Measurements from ENCODE around the gene RWDD4.
"Not testable (repeated sequence)": the region's sequence is repeated elsewhere in the genome, so short reads cannot be mapped to it uniquely, and the experiment has no call there.

RWDD4 gene

GRCh38 chr4:183635741-183636140 is 23.2 kb downstream of the RWDD4 start:
- no peak for DNase-seq (ENCODE audit: low spot score)

GRCh38 chr4:183635321-183635720 is 23.7 kb downstream of the RWDD4 start:
- no peak for DNase-seq (ENCODE audit: low spot score)

- DNase-seq (ENCODE audit: low spot score), result peak; percentile 9
Measured at GRCh38 chr4:183633476-183634400, 25.2 kb downstream of the RWDD4 start.

- DNase-seq (ENCODE audit: low spot score), result no peak
Measured at GRCh38 chr4:183632689-183633088, 26.3 kb downstream of the RWDD4 start.

- no peak for DNase-seq (ENCODE audit: low spot score)
Measured at GRCh38 chr4:183631577-183632198, 27.3 kb downstream of the RWDD4 start.

- no peak for DNase-seq (ENCODE audit: low spot score)
Measured at GRCh38 chr4:183627979-183628588, 30.9 kb downstream of the RWDD4 start.

- not testable (repeated sequence) for DNase-seq (ENCODE audit: low spot score)
Measured at GRCh38 chr4:183627286-183627685, 31.7 kb downstream of the RWDD4 start.

- no peak for DNase-seq (ENCODE audit: low spot score)
Measured at GRCh38 chr4:183626168-183626567, 32.8 kb downstream of the RWDD4 start.

- DNase-seq (ENCODE audit: low spot score), result no peak
Measured at GRCh38 chr4:183624548-183624947, 34.4 kb downstream of the RWDD4 start.

GRCh38 chr4:183621875-183622274 is 37.1 kb downstream of the RWDD4 start:
- no peak for DNase-seq (ENCODE audit: low spot score)

GRCh38 chr4:183620421-183620820 is 38.6 kb downstream of the RWDD4 start:
- no peak for DNase-seq (ENCODE audit: low spot score)

GRCh38 chr4:183618681-183619080 is 40.3 kb downstream of the RWDD4 start:
- no peak for DNase-seq (ENCODE audit: low spot score)

- no peak for DNase-seq (ENCODE audit: low spot score)
Measured at GRCh38 chr4:183617075-183617474, 41.9 kb downstream of the RWDD4 start.

GRCh38 chr4:183612329-183613250 is 46.4 kb downstream of the RWDD4 start:
- DNase-seq (ENCODE audit: low spot score), result no peak

GRCh38 chr4:183611210-183611830 is 47.7 kb downstream of the RWDD4 start:
- DNase-seq (ENCODE audit: low spot score), result no peak

- no peak for DNase-seq (ENCODE audit: low spot score)
Measured at GRCh38 chr4:183610613-183611012, 48.4 kb downstream of the RWDD4 start.

- no peak for DNase-seq (ENCODE audit: low spot score)
Measured at GRCh38 chr4:183610033-183610432, 49.0 kb downstream of the RWDD4 start.

GRCh38 chr4:183609151-183609550 is 49.8 kb downstream of the RWDD4 start:
- no peak for DNase-seq (ENCODE audit: low spot score)

- no peak for DNase-seq (ENCODE audit: low spot score)
Measured at GRCh38 chr4:183607894-183608293, 51.1 kb downstream of the RWDD4 start.

GRCh38 chr4:183602557-183603027 is 56.4 kb downstream of the RWDD4 start:
- no peak for DNase-seq (ENCODE audit: low spot score)

GRCh38 chr4:183601381-183601780 is 57.6 kb downstream of the RWDD4 start:
- DNase-seq (ENCODE audit: low spot score), result no peak

Measured in activated CD4-positive, alpha-beta T cell treated with anti-CD3 and anti-CD28 coated beads, Interleukin-2, Interleukin-4, amounts not matched to agents 100 ng/mL and 50 ng/mL, durations not matched to agents 16 hours and 8 hours (primary cell).